Loucy (cell line): ENCODE results near the gene KDM4B.

Experiments used
- H2AFZ ChIP-seq: fragments of 200-600 bp; sonication (generic); 2 replicates; pipeline ENCODE4 v1.6.0; 2016; ENCODE audit warnings: antibody characterized with exemption, mild to moderate bottlenecking, low read length, moderate library complexity
- H3F3A ChIP-seq: fragments of 200-600 bp; 2 replicates; pipeline ENCODE4 v1.6.0; 2016; ENCODE audit warnings: antibody characterized with exemption, low read depth, mild to moderate bottlenecking
- H3K27me3 ChIP-seq: fragments of 200-600 bp; sonication (generic); 2 replicates; pipeline ENCODE4 v1.6.1; 2014; ENCODE audit warnings: low read length, mild to moderate bottlenecking; ENCODE audit not compliant: insufficient read depth, poor library complexity, severe bottlenecking
- H3K36me3 ChIP-seq: fragments of 200-600 bp; sonication (generic); 2 replicates; pipeline ENCODE4 v1.6.1; 2016; ENCODE audit warnings: low read length; ENCODE audit not compliant: insufficient read depth
- H3K4me1 ChIP-seq: fragments of 200-600 bp; sonication (generic); 2 replicates; pipeline ENCODE4 v1.5.1; 2014; ENCODE audit warnings: low read length, mild to moderate bottlenecking; ENCODE audit not compliant: insufficient read depth, poor library complexity, severe bottlenecking
- H3K4me2 ChIP-seq: fragments of 200-600 bp; sonication (generic); 2 replicates; pipeline ENCODE4 v1.6.0; 2014; ENCODE audit warnings: antibody characterized with exemption, low read length, low read depth, mild to moderate bottlenecking; ENCODE audit not compliant: poor library complexity, severe bottlenecking
- H3K4me3 ChIP-seq: fragments of 200-600 bp; sonication (generic); 2 replicates; pipeline ENCODE4 v1.5.1; 2014; ENCODE audit warnings: low read length, mild to moderate bottlenecking, mixed read lengths; ENCODE audit not compliant: poor library complexity, severe bottlenecking
- H3K79me2 ChIP-seq: fragments of 200-600 bp; sonication (generic); 2 replicates; pipeline ENCODE4 v1.6.1; 2014; ENCODE audit warnings: low read length; ENCODE audit not compliant: insufficient read depth
- H3K9ac ChIP-seq: fragments of 200-600 bp; sonication (generic); 2 replicates; pipeline ENCODE4 v1.6.0; 2014; ENCODE audit warnings: mild to moderate bottlenecking, low read depth, low read length, moderate library complexity; ENCODE audit not compliant: poor library complexity, severe bottlenecking
- H3K9me2 ChIP-seq: fragments of 200-600 bp; sonication (generic); replicated peaks from 2 replicates; pipeline ENCODE4 v1.6.1; 2016; ENCODE audit warnings: low read depth, low read length, mixed read lengths
- H3K9me3 ChIP-seq: fragments of 200-600 bp; sonication (generic); 2 replicates; pipeline ENCODE4 v1.6.1; 2014; ENCODE audit warnings: mild to moderate bottlenecking, antibody characterized with exemption, low read length, low read depth; ENCODE audit not compliant: insufficient read depth
- H4K20me1 ChIP-seq: fragments of 200-600 bp; sonication (generic); 2 replicates; pipeline ENCODE4 v1.6.0; 2014; ENCODE audit warnings: antibody characterized with exemption, low read length, mild to moderate bottlenecking; ENCODE audit not compliant: insufficient read depth, poor library complexity, severe bottlenecking
- CTCF ChIP-seq: fragments of 200-600 bp; sonication (generic); conservative IDR thresholded peaks from 2 replicates; pipeline ENCODE4 v1.5.1; 2014; ENCODE audit warnings: mild to moderate bottlenecking, antibody characterized with exemption, low read length
- EZH2phosphoT487 ChIP-seq: fragments of 200-600 bp; IDR thresholded peaks from 2 replicates; pipeline ENCODE4 v1.6.1; 2018; ENCODE audit warnings: antibody characterized with exemption, mild to moderate bottlenecking, moderate library complexity, borderline replicate concordance

Gene KDM4B

GRCh38 chr19:5059793-5060192 lies 90.9 kb downstream of the KDM4B start:
- no peaks in the 10 kb centered on the region for H3K9me2 ChIP-seq
- H3K4me2 ChIP-seq, result no peak overlapping the region
- peaks cover 5% of the 10 kb centered on the region; the same call in 1 of the 2 replicates for H3K9me3 ChIP-seq
- peaks cover 4% of the 10 kb centered on the region; the same call in 1 of the 2 replicates for H3K79me2 ChIP-seq
- H3K36me3 ChIP-seq, result peaks cover 90% of the 10 kb centered on the region; the same call in 1 of the 2 replicates
- H3K27me3 ChIP-seq, result no peaks in the 10 kb centered on the region
- no peaks in the 10 kb centered on the region for H3F3A ChIP-seq
- TF ChIP-seq EZH2phosphoT487, result no peak
- no peak for TF ChIP-seq CTCF
- no peak overlapping the region for H2AFZ ChIP-seq
- H3K9ac ChIP-seq, result no peak overlapping the region
- peaks cover 3% of the 10 kb centered on the region for H4K20me1 ChIP-seq
- no peak overlapping the region for H3K4me3 ChIP-seq
- no peaks in the 10 kb centered on the region for H3K4me1 ChIP-seq

- H3K9me2 ChIP-seq, result no peaks in the 10 kb centered on the region
- H3F3A ChIP-seq, result no peaks in the 10 kb centered on the region
- no peak overlapping the region for H3K4me3 ChIP-seq
- H3K36me3 ChIP-seq, result peaks cover 90% of the 10 kb centered on the region; the same call in 1 of the 2 replicates
- H2AFZ ChIP-seq, result no peak overlapping the region
- peaks cover 5% of the 10 kb centered on the region; the same call in 1 of the 2 replicates for H3K9me3 ChIP-seq
- H3K9ac ChIP-seq, result no peak overlapping the region
- no peak overlapping the region for H3K4me2 ChIP-seq
- peaks cover 4% of the 10 kb centered on the region; the same call in 1 of the 2 replicates for H3K79me2 ChIP-seq
- no peaks in the 10 kb centered on the region for H3K27me3 ChIP-seq
- H3K4me1 ChIP-seq, result no peaks in the 10 kb centered on the region
- no peak for TF ChIP-seq EZH2phosphoT487
- TF ChIP-seq CTCF, result no peak
- H4K20me1 ChIP-seq, result peaks cover 3% of the 10 kb centered on the region
These were observed 93.3 kb downstream of the KDM4B start for GRCh38 chr19:5062195-5062594.

GRCh38 chr19:5062799-5063198 lies 93.9 kb downstream of the KDM4B start:
- no peak overlapping the region for H3K9ac ChIP-seq
- peaks cover 5% of the 10 kb centered on the region; the same call in 1 of the 2 replicates for H3K9me3 ChIP-seq
- no peaks in the 10 kb centered on the region for H3F3A ChIP-seq
- peaks cover 4% of the 10 kb centered on the region; the same call in 1 of the 2 replicates for H3K79me2 ChIP-seq
- H3K27me3 ChIP-seq, result no peaks in the 10 kb centered on the region
- H2AFZ ChIP-seq, result no peak overlapping the region
- H4K20me1 ChIP-seq, result peaks cover 3% of the 10 kb centered on the region
- H3K9me2 ChIP-seq, result no peaks in the 10 kb centered on the region
- no peak overlapping the region for H3K4me2 ChIP-seq
- H3K36me3 ChIP-seq, result peaks cover 84% of the 10 kb centered on the region; the same call in 1 of the 2 replicates
- no peaks in the 10 kb centered on the region for H3K4me1 ChIP-seq
- H3K4me3 ChIP-seq, result no peak overlapping the region
- TF ChIP-seq CTCF (no peak), EZH2phosphoT487 (no peak)
